ENCODE measurements around the gene TMEM267.

GRCh38 chr5:43429706-43430105 lies 54.0 kb downstream of the TMEM267 start:
- TF ChIP-seq FOXA1 (IDR thresholded peaks at IDR 0.05) (no peak), TARDBP (IDR thresholded peaks at IDR 0.05) (no peak), PKNOX1 (IDR thresholded peaks at IDR 0.05) (no peak), ELF4 (IDR thresholded peaks at IDR 0.05) (no peak), BHLHE40 (IDR thresholded peaks at IDR 0.05; ENCODE audit: borderline replicate concordance) (no peak), SUZ12 (IDR thresholded peaks at IDR 0.05) (no peak), FOXK2 (IDR thresholded peaks at IDR 0.05) (no peak), HDGF (IDR thresholded peaks at IDR 0.05; ENCODE audit: borderline replicate concordance) (no peak), SP1 (IDR thresholded peaks at IDR 0.05) (no peak), NFRKB (IDR thresholded peaks at IDR 0.05) (no peak), FOXM1 (IDR thresholded peaks at IDR 0.05; ENCODE audit: borderline replicate concordance) (no peak)
